H9 (cell line): ENCODE results near the gene TNIK. TPM values are rescaled to one million over a fixed set of nuclear protein-coding genes. Genes with fewer than 3 reads are reported as not detected.
A peak's percentile ranks its signal among the peaks of the same experiment; 100 is the strongest.

Source experiments
- DNase-seq: peaks from one replicate; pipeline ENCODE4 v3.0.0-alpha.2; 2017
- H2AFZ ChIP-seq: one replicate; pipeline ENCODE4 v1.6.1; 2013; ENCODE audit warnings: mild to moderate bottlenecking, low read length, control low read depth, moderate library complexity
- H2AK5ac ChIP-seq: 2 replicates; pipeline ENCODE4 v1.6.1; 2013; ENCODE audit warnings: low read length, control low read depth, mixed read lengths; ENCODE audit not compliant: insufficient read length
- H2BK120ac ChIP-seq: one replicate; pipeline ENCODE4 v1.6.1; 2013; ENCODE audit warnings: low read depth, mild to moderate bottlenecking, low read length, control low read depth, inconsistent platforms; ENCODE audit not compliant: poor library complexity, severe bottlenecking
- H2BK12ac ChIP-seq: 2 replicates; pipeline ENCODE4 v1.6.1; 2013; ENCODE audit warnings: low read length, control low read depth, mixed read lengths, low read depth; ENCODE audit not compliant: insufficient read length
- H2BK15ac ChIP-seq: 2 replicates; pipeline ENCODE4 v1.6.1; 2013; ENCODE audit warnings: low read depth, low read length, control low read depth
- H2BK20ac ChIP-seq: one replicate; pipeline ENCODE4 v1.6.1; 2013; ENCODE audit warnings: low read depth, mild to moderate bottlenecking, low read length, control low read depth, inconsistent platforms; ENCODE audit not compliant: poor library complexity, severe bottlenecking
- H2BK5ac ChIP-seq: 2 replicates; pipeline ENCODE4 v1.6.1; 2013; ENCODE audit warnings: low read length, control low read depth, mixed read lengths; ENCODE audit not compliant: insufficient read length
- H3K14ac ChIP-seq: 2 replicates; pipeline ENCODE4 v1.6.1; 2013; ENCODE audit warnings: low read length, control low read depth; ENCODE audit not compliant: insufficient read depth
- H3K18ac ChIP-seq: 2 replicates; pipeline ENCODE4 v1.6.1; 2013; ENCODE audit warnings: low read depth, mild to moderate bottlenecking, mixed read lengths, low read length, control low read depth; ENCODE audit not compliant: insufficient read length
- H3K23ac ChIP-seq: 2 replicates; pipeline ENCODE4 v1.6.1; 2013; ENCODE audit warnings: low read length, control low read depth, mixed read lengths, low read depth; ENCODE audit not compliant: insufficient read length
- H3K23me2 ChIP-seq: 2 replicates; pipeline ENCODE4 v1.6.1; 2013; ENCODE audit warnings: low read depth, mild to moderate bottlenecking, mixed read lengths, low read length, control low read depth; ENCODE audit not compliant: insufficient read length, poor library complexity, severe bottlenecking
- H3K27ac ChIP-seq: 2 replicates; pipeline ENCODE4 v1.5.1; 2013; ENCODE audit warnings: low read length, control low read depth, mixed read lengths, low read depth; ENCODE audit not compliant: insufficient read length
- H3K27me3 ChIP-seq: 2 replicates; pipeline ENCODE4 v1.6.1; 2013; ENCODE audit warnings: low read length, control low read depth, inconsistent platforms; ENCODE audit not compliant: insufficient read depth
- H3K4ac ChIP-seq: 2 replicates; pipeline ENCODE4 v1.6.1; 2013; ENCODE audit warnings: low read depth, mild to moderate bottlenecking, control low read depth, inconsistent platforms, low read length, moderate library complexity
- H3K4me1 ChIP-seq: 2 replicates; pipeline ENCODE4 v1.6.1; 2013; ENCODE audit warnings: low read length, control low read depth, inconsistent platforms; ENCODE audit not compliant: insufficient read depth
- H3K4me2 ChIP-seq: 2 replicates; pipeline ENCODE4 v1.6.1; 2013; ENCODE audit warnings: low read length, control low read depth, mixed read lengths; ENCODE audit not compliant: insufficient read length, insufficient read depth
- H3K56ac ChIP-seq: 2 replicates; pipeline ENCODE4 v1.6.1; 2013; ENCODE audit warnings: low read depth, mild to moderate bottlenecking, mixed read lengths, low read length, control low read depth; ENCODE audit not compliant: insufficient read length
- H3K79me1 ChIP-seq: 2 replicates; pipeline ENCODE4 v1.6.1; 2013; ENCODE audit warnings: low read depth, mild to moderate bottlenecking, moderate library complexity, low read length, control low read depth, inconsistent platforms; ENCODE audit not compliant: insufficient read depth, poor library complexity, severe bottlenecking
- H3K79me2 ChIP-seq: 2 replicates; pipeline ENCODE4 v1.6.1; 2013; ENCODE audit warnings: low read length, control low read depth, inconsistent platforms; ENCODE audit not compliant: insufficient read depth
- H3K9ac ChIP-seq: 2 replicates; pipeline ENCODE4 v1.6.1; 2013; ENCODE audit warnings: low read length, control low read depth, mixed read lengths; ENCODE audit not compliant: insufficient read length; ENCODE audit errors: extremely low read depth
- H3K9me3 ChIP-seq: one replicate; pipeline ENCODE4 v1.6.1; 2013; ENCODE audit warnings: low read depth, low read length, inconsistent platforms; ENCODE audit not compliant: control insufficient read depth
- H3T11ph ChIP-seq: one replicate; pipeline ENCODE4 v1.6.1; 2013; ENCODE audit warnings: mild to moderate bottlenecking, low read length, control low read depth, inconsistent platforms
- H4K20me1 ChIP-seq: one replicate; pipeline ENCODE4 v1.6.1; 2013; ENCODE audit not compliant: control insufficient read depth, insufficient read length, insufficient read depth
- H4K5ac ChIP-seq: 2 replicates; pipeline ENCODE4 v1.6.1; 2013; ENCODE audit warnings: low read depth, mild to moderate bottlenecking, mixed read lengths, low read length, control low read depth; ENCODE audit not compliant: insufficient read length
- H4K8ac ChIP-seq: replicated peaks from 2 replicates; pipeline ENCODE4 v1.6.1; 2013; ENCODE audit warnings: low read length, control low read depth, mixed read lengths, low read depth; ENCODE audit not compliant: insufficient read length
- H4K91ac ChIP-seq: 2 replicates; pipeline ENCODE4 v1.6.1; 2013; ENCODE audit warnings: low read depth, mild to moderate bottlenecking, moderate library complexity, mixed read lengths, low read length, control low read depth; ENCODE audit not compliant: insufficient read length
- H3K27ac Mint-ChIP-seq, 3 experiments: 2 replicates in 2 of 3; 3 replicates in 1 of 3; pipeline ENCODE4 v1.8.0; 2020 to 2021; ENCODE audit warnings: mixed read lengths in 3 of 3, mild to moderate bottlenecking in 1 of 3, moderate library complexity in 1 of 3
- H3K27me3 Mint-ChIP-seq: 2 replicates; pipeline ENCODE4 v1.8.0; 2021; ENCODE audit warnings: low read depth, mild to moderate bottlenecking, moderate library complexity, mixed read lengths
- H3K36me3 Mint-ChIP-seq, 3 experiments: 2 replicates in 2 of 3; 3 replicates in 1 of 3; pipeline ENCODE4 v1.8.0; 2020 to 2021; ENCODE audit warnings: low read depth in 3 of 3, mixed read lengths in 3 of 3; ENCODE audit not compliant: insufficient read depth in 1 of 3
- H3K4me1 Mint-ChIP-seq, 2 experiments: 2 replicates each; pipeline ENCODE4 v1.8.0; 2020; ENCODE audit warnings: mixed read lengths in 2 of 2
- H3K4me3 Mint-ChIP-seq, 2 experiments: 2 replicates in 1 of 2; 3 replicates in 1 of 2; pipeline ENCODE4 v1.8.0; 2020 to 2021; ENCODE audit warnings: mild to moderate bottlenecking in 2 of 2, mixed read lengths in 2 of 2, moderate library complexity in 1 of 2
- H3K9me3 Mint-ChIP-seq, 2 experiments: 2 replicates in 1 of 2; 3 replicates in 1 of 2; pipeline ENCODE4 v1.8.0; 2020; ENCODE audit warnings: mild to moderate bottlenecking in 2 of 2, mixed read lengths in 2 of 2, moderate library complexity in 1 of 2
- total RNA-seq: library from RNA; stranded (reverse); gene quantifications from 2 replicates; pipeline ENCODE4 v1.2.1, GENCODE V29; 2021
- TF ChIP-seq, protein P1 (sequence below): fragments of 200-600 bp; sonication (generic); conservative IDR thresholded peaks from 3 replicates; pipeline ENCODE4 v1.8.0; 2021; ENCODE audit warnings: antibody characterized with exemption, mild to moderate bottlenecking

TNIK gene
- total RNA-seq, 1 experiment from 2014 or later = 15.9 TPM

GRCh38 chr3:171430530-171430929, 29.7 kb downstream of the TNIK start:
- no peak overlapping the region for H4K91ac ChIP-seq
- H3K23me2 ChIP-seq = peaks cover 4% of the 10 kb centered on the region
- H3K9me3 ChIP-seq = no peaks in the 10 kb centered on the region
- DNase-seq = no peak
- H3K4me1 ChIP-seq = peaks cover 26% of the 10 kb centered on the region; the same call in 1 of the 2 replicates
- H3T11ph ChIP-seq = no peak overlapping the region
- H4K20me1 ChIP-seq = no peaks in the 10 kb centered on the region
- H3K23ac ChIP-seq = no peak overlapping the region
- no peaks in the 10 kb centered on the region for H3K27me3 ChIP-seq
- H4K5ac ChIP-seq = no peak overlapping the region
- H3K27me3 Mint-ChIP-seq = no peaks in the 10 kb centered on the region
- peak overlapping the region; percentile 69 for H3K27ac ChIP-seq
- no peak overlapping the region for H4K8ac ChIP-seq
- peaks cover 8 to 15% of the 10 kb centered on the region in 2 experiments for H3K4me1 Mint-ChIP-seq
- no peak overlapping the region for H2BK15ac ChIP-seq
- peak overlapping the region in 1 of 3 experiments; percentile 31; a peak in 2 of 7 replicates for H3K27ac Mint-ChIP-seq
- TF ChIP-seq, protein P1, sequence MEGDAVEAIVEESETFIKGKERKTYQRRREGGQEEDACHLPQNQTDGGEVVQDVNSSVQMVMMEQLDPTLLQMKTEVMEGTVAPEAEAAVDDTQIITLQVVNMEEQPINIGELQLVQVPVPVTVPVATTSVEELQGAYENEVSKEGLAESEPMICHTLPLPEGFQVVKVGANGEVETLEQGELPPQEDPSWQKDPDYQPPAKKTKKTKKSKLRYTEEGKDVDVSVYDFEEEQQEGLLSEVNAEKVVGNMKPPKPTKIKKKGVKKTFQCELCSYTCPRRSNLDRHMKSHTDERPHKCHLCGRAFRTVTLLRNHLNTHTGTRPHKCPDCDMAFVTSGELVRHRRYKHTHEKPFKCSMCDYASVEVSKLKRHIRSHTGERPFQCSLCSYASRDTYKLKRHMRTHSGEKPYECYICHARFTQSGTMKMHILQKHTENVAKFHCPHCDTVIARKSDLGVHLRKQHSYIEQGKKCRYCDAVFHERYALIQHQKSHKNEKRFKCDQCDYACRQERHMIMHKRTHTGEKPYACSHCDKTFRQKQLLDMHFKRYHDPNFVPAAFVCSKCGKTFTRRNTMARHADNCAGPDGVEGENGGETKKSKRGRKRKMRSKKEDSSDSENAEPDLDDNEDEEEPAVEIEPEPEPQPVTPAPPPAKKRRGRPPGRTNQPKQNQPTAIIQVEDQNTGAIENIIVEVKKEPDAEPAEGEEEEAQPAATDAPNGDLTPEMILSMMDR = no peak
- H2BK12ac ChIP-seq = no peak overlapping the region
- H3K14ac ChIP-seq = no peak overlapping the region
- H3K4ac ChIP-seq = no peak overlapping the region
- no peak overlapping the region for H2AFZ ChIP-seq
- H3K79me1 ChIP-seq = no peaks in the 10 kb centered on the region
- H3K79me2 ChIP-seq = peaks cover 7% of the 10 kb centered on the region; the same call in 1 of the 2 replicates
- H2BK20ac ChIP-seq = no peak overlapping the region
- no peak overlapping the region for H3K4me3 Mint-ChIP-seq
- H3K36me3 Mint-ChIP-seq = peaks cover 0 to 5% (median 0%) of the 10 kb centered on the region in 3 experiments; a peak in 1 of 7 replicates
- no peak overlapping the region for H3K18ac ChIP-seq
- no peak overlapping the region for H3K4me2 ChIP-seq
- H3K9ac ChIP-seq = no peak overlapping the region
- H2AK5ac ChIP-seq = no peak overlapping the region
- H3K9me3 Mint-ChIP-seq = peaks cover 4 to 5% of the 10 kb centered on the region in 2 experiments; a peak in 2 of 5 replicates
- H2BK5ac ChIP-seq = no peak overlapping the region
- H2BK120ac ChIP-seq = no peak overlapping the region
- no peak overlapping the region for H3K56ac ChIP-seq
